H9 (cell line): ENCODE data around the gene ADSS2. TPM values are rescaled to one million over a fixed set of nuclear protein-coding genes. Genes with fewer than 3 reads are reported as not detected.

Experiments
- DNase-seq: peaks from one replicate; pipeline ENCODE4 v3.0.0-alpha.2; 2017
- H2AFZ ChIP-seq: one replicate; pipeline ENCODE4 v1.6.1; 2013; ENCODE audit warnings: mild to moderate bottlenecking, low read length, control low read depth, moderate library complexity
- H2AK5ac ChIP-seq: 2 replicates; pipeline ENCODE4 v1.6.1; 2013; ENCODE audit warnings: low read length, control low read depth, mixed read lengths; ENCODE audit not compliant: insufficient read length
- H2BK120ac ChIP-seq: one replicate; pipeline ENCODE4 v1.6.1; 2013; ENCODE audit warnings: low read depth, mild to moderate bottlenecking, low read length, control low read depth, inconsistent platforms; ENCODE audit not compliant: poor library complexity, severe bottlenecking
- H2BK12ac ChIP-seq: 2 replicates; pipeline ENCODE4 v1.6.1; 2013; ENCODE audit warnings: low read length, control low read depth, mixed read lengths, low read depth; ENCODE audit not compliant: insufficient read length
- H2BK15ac ChIP-seq: 2 replicates; pipeline ENCODE4 v1.6.1; 2013; ENCODE audit warnings: low read depth, low read length, control low read depth
- H2BK20ac ChIP-seq: one replicate; pipeline ENCODE4 v1.6.1; 2013; ENCODE audit warnings: low read depth, mild to moderate bottlenecking, low read length, control low read depth, inconsistent platforms; ENCODE audit not compliant: poor library complexity, severe bottlenecking
- H2BK5ac ChIP-seq: 2 replicates; pipeline ENCODE4 v1.6.1; 2013; ENCODE audit warnings: low read length, control low read depth, mixed read lengths; ENCODE audit not compliant: insufficient read length
- H3K14ac ChIP-seq: 2 replicates; pipeline ENCODE4 v1.6.1; 2013; ENCODE audit warnings: low read length, control low read depth; ENCODE audit not compliant: insufficient read depth
- H3K18ac ChIP-seq: 2 replicates; pipeline ENCODE4 v1.6.1; 2013; ENCODE audit warnings: low read depth, mild to moderate bottlenecking, mixed read lengths, low read length, control low read depth; ENCODE audit not compliant: insufficient read length
- H3K23ac ChIP-seq: 2 replicates; pipeline ENCODE4 v1.6.1; 2013; ENCODE audit warnings: low read length, control low read depth, mixed read lengths, low read depth; ENCODE audit not compliant: insufficient read length
- H3K23me2 ChIP-seq: 2 replicates; pipeline ENCODE4 v1.6.1; 2013; ENCODE audit warnings: low read depth, mild to moderate bottlenecking, mixed read lengths, low read length, control low read depth; ENCODE audit not compliant: insufficient read length, poor library complexity, severe bottlenecking
- H3K27ac ChIP-seq: 2 replicates; pipeline ENCODE4 v1.5.1; 2013; ENCODE audit warnings: low read length, control low read depth, mixed read lengths, low read depth; ENCODE audit not compliant: insufficient read length
- H3K27me3 ChIP-seq: 2 replicates; pipeline ENCODE4 v1.6.1; 2013; ENCODE audit warnings: low read length, control low read depth, inconsistent platforms; ENCODE audit not compliant: insufficient read depth
- H3K4ac ChIP-seq: 2 replicates; pipeline ENCODE4 v1.6.1; 2013; ENCODE audit warnings: low read depth, mild to moderate bottlenecking, control low read depth, inconsistent platforms, low read length, moderate library complexity
- H3K4me1 ChIP-seq: 2 replicates; pipeline ENCODE4 v1.6.1; 2013; ENCODE audit warnings: low read length, control low read depth, inconsistent platforms; ENCODE audit not compliant: insufficient read depth
- H3K4me2 ChIP-seq: 2 replicates; pipeline ENCODE4 v1.6.1; 2013; ENCODE audit warnings: low read length, control low read depth, mixed read lengths; ENCODE audit not compliant: insufficient read length, insufficient read depth
- H3K56ac ChIP-seq: 2 replicates; pipeline ENCODE4 v1.6.1; 2013; ENCODE audit warnings: low read depth, mild to moderate bottlenecking, mixed read lengths, low read length, control low read depth; ENCODE audit not compliant: insufficient read length
- H3K79me1 ChIP-seq: 2 replicates; pipeline ENCODE4 v1.6.1; 2013; ENCODE audit warnings: low read depth, mild to moderate bottlenecking, moderate library complexity, low read length, control low read depth, inconsistent platforms; ENCODE audit not compliant: insufficient read depth, poor library complexity, severe bottlenecking
- H3K79me2 ChIP-seq: 2 replicates; pipeline ENCODE4 v1.6.1; 2013; ENCODE audit warnings: low read length, control low read depth, inconsistent platforms; ENCODE audit not compliant: insufficient read depth
- H3K9ac ChIP-seq: 2 replicates; pipeline ENCODE4 v1.6.1; 2013; ENCODE audit warnings: low read length, control low read depth, mixed read lengths; ENCODE audit not compliant: insufficient read length; ENCODE audit errors: extremely low read depth
- H3K9me3 ChIP-seq: one replicate; pipeline ENCODE4 v1.6.1; 2013; ENCODE audit warnings: low read depth, low read length, inconsistent platforms; ENCODE audit not compliant: control insufficient read depth
- H3T11ph ChIP-seq: one replicate; pipeline ENCODE4 v1.6.1; 2013; ENCODE audit warnings: mild to moderate bottlenecking, low read length, control low read depth, inconsistent platforms
- H4K20me1 ChIP-seq: one replicate; pipeline ENCODE4 v1.6.1; 2013; ENCODE audit not compliant: control insufficient read depth, insufficient read length, insufficient read depth
- H4K5ac ChIP-seq: 2 replicates; pipeline ENCODE4 v1.6.1; 2013; ENCODE audit warnings: low read depth, mild to moderate bottlenecking, mixed read lengths, low read length, control low read depth; ENCODE audit not compliant: insufficient read length
- H4K8ac ChIP-seq: replicated peaks from 2 replicates; pipeline ENCODE4 v1.6.1; 2013; ENCODE audit warnings: low read length, control low read depth, mixed read lengths, low read depth; ENCODE audit not compliant: insufficient read length
- H4K91ac ChIP-seq: 2 replicates; pipeline ENCODE4 v1.6.1; 2013; ENCODE audit warnings: low read depth, mild to moderate bottlenecking, moderate library complexity, mixed read lengths, low read length, control low read depth; ENCODE audit not compliant: insufficient read length
- H3K27ac Mint-ChIP-seq, 3 experiments: 2 replicates in 2 of 3; 3 replicates in 1 of 3; pipeline ENCODE4 v1.8.0; 2020 to 2021; ENCODE audit warnings: mixed read lengths in 3 of 3, mild to moderate bottlenecking in 1 of 3, moderate library complexity in 1 of 3
- H3K27me3 Mint-ChIP-seq: 2 replicates; pipeline ENCODE4 v1.8.0; 2021; ENCODE audit warnings: low read depth, mild to moderate bottlenecking, moderate library complexity, mixed read lengths
- H3K36me3 Mint-ChIP-seq, 3 experiments: 2 replicates in 2 of 3; 3 replicates in 1 of 3; pipeline ENCODE4 v1.8.0; 2020 to 2021; ENCODE audit warnings: low read depth in 3 of 3, mixed read lengths in 3 of 3; ENCODE audit not compliant: insufficient read depth in 1 of 3
- H3K4me1 Mint-ChIP-seq, 2 experiments: 2 replicates each; pipeline ENCODE4 v1.8.0; 2020; ENCODE audit warnings: mixed read lengths in 2 of 2
- H3K4me3 Mint-ChIP-seq, 2 experiments: 2 replicates in 1 of 2; 3 replicates in 1 of 2; pipeline ENCODE4 v1.8.0; 2020 to 2021; ENCODE audit warnings: mild to moderate bottlenecking in 2 of 2, mixed read lengths in 2 of 2, moderate library complexity in 1 of 2
- H3K9me3 Mint-ChIP-seq, 2 experiments: 2 replicates in 1 of 2; 3 replicates in 1 of 2; pipeline ENCODE4 v1.8.0; 2020; ENCODE audit warnings: mild to moderate bottlenecking in 2 of 2, mixed read lengths in 2 of 2, moderate library complexity in 1 of 2
- WGBS: extraction: QIAGEN DNeasy Blood & Tissue Kit; methylation state at CpG from one replicate; pipeline ENCODE4 v1.1.7; 2013; ENCODE audit warnings: missing lambda C conversion rate, low lambda C conversion rate, mixed read lengths; ENCODE audit not compliant: insufficient read length; ENCODE audit errors: extremely low coverage; 5-methylcytosine and 5-hydroxymethylcytosine counted together
- total RNA-seq: library from RNA; stranded (reverse); gene quantifications from 2 replicates; pipeline ENCODE4 v1.2.1, GENCODE V29; 2021
- TF ChIP-seq, protein P1 (sequence below): fragments of 200-600 bp; sonication (generic); conservative IDR thresholded peaks from 3 replicates; pipeline ENCODE4 v1.8.0; 2021; ENCODE audit warnings: antibody characterized with exemption, mild to moderate bottlenecking

Gene ADSS2
- total RNA-seq, 1 experiment from 2014 or later = 65.4 TPM

DNA sequence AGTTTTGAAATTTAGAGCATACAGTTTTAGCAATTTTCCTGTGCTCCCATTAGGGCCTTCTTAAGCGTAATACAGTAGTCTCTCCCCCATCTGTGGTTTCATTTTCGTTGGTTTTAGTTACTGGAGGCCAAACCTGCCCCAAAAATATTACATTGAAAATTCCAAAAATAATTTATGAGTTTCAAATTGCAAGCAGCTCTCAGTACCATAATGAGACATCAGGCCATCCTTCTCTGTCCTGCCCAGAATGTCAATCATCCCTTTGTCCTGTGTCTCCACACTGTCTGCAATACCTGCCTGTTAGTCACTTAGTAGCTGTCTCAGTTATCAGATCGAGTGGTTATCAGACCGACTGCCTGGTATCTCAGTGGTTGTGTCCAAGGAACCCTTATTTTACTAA is 45.4 kb downstream of the ADSS2 start:
- peaks cover 9% of the 10 kb centered on the region for H3K9me3 ChIP-seq
- no peak for DNase-seq
- Mint-ChIP-seq H3K9me3 (peaks cover 30% of the 10 kb centered on the region in 2 experiments), H3K4me1 (peaks cover 14 to 15% of the 10 kb centered on the region in 2 experiments), H3K36me3 (peaks cover 55 to 83% (median 81%) of the 10 kb centered on the region in 3 experiments), H3K4me3 (no peak overlapping the region), H3K27ac (no peak overlapping the region), H3K27me3 (no peaks in the 10 kb centered on the region; the same call in 1 of the 2 replicates)
- H4K20me1 ChIP-seq = no peaks in the 10 kb centered on the region
- no peak overlapping the region for H3K14ac ChIP-seq
- no peak overlapping the region for H4K5ac ChIP-seq
- H4K8ac ChIP-seq = no peak overlapping the region
- H3K4ac ChIP-seq = no peak overlapping the region
- no peak overlapping the region for H2BK20ac ChIP-seq
- H4K91ac ChIP-seq = no peak overlapping the region
- H3K4me1 ChIP-seq = no peaks in the 10 kb centered on the region
- H2BK120ac ChIP-seq = no peak overlapping the region
- no peak overlapping the region for H2BK15ac ChIP-seq
- no peaks in the 10 kb centered on the region for H3K23me2 ChIP-seq
- H2AFZ ChIP-seq = no peak overlapping the region
- no peaks in the 10 kb centered on the region for H3K27me3 ChIP-seq
- no peak overlapping the region for H3K27ac ChIP-seq
- H2AK5ac ChIP-seq = no peak overlapping the region
- H3K79me1 ChIP-seq = no peaks in the 10 kb centered on the region
- H3K4me2 ChIP-seq = no peak overlapping the region
- no peak overlapping the region for H3T11ph ChIP-seq
- TF ChIP-seq, protein P1, sequence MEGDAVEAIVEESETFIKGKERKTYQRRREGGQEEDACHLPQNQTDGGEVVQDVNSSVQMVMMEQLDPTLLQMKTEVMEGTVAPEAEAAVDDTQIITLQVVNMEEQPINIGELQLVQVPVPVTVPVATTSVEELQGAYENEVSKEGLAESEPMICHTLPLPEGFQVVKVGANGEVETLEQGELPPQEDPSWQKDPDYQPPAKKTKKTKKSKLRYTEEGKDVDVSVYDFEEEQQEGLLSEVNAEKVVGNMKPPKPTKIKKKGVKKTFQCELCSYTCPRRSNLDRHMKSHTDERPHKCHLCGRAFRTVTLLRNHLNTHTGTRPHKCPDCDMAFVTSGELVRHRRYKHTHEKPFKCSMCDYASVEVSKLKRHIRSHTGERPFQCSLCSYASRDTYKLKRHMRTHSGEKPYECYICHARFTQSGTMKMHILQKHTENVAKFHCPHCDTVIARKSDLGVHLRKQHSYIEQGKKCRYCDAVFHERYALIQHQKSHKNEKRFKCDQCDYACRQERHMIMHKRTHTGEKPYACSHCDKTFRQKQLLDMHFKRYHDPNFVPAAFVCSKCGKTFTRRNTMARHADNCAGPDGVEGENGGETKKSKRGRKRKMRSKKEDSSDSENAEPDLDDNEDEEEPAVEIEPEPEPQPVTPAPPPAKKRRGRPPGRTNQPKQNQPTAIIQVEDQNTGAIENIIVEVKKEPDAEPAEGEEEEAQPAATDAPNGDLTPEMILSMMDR = no peak
- no peaks in the 10 kb centered on the region for H3K79me2 ChIP-seq
- no peak overlapping the region for H3K9ac ChIP-seq
- H3K23ac ChIP-seq = no peak overlapping the region
- H3K18ac ChIP-seq = no peak overlapping the region
- H3K56ac ChIP-seq = no peak overlapping the region
- no CpG with 5 or more reads among the region's 4 CpGs for WGBS
- H2BK12ac ChIP-seq = no peak overlapping the region
- no peak overlapping the region for H2BK5ac ChIP-seq
